BLaER1 (cell line): ENCODE data around the gene COA5.
"Not testable (repeated sequence)": the region's sequence is repeated elsewhere in the genome, so short reads cannot be mapped to it uniquely, and the experiment has no call there.

Experiments used
- H3K27ac ChIP-seq: shearing (Covaris generic); formaldehyde crosslinking; 2 replicates; pipeline ENCODE4 v1.8.1; 2022
- H3K27me3 ChIP-seq: shearing (Covaris generic); formaldehyde crosslinking; 2 replicates; pipeline ENCODE4 v1.8.1; 2022
- H3K36me3 ChIP-seq: shearing (Covaris generic); formaldehyde crosslinking; 2 replicates; pipeline ENCODE4 v1.8.1; 2022
- H3K4me1 ChIP-seq: shearing (Covaris generic); formaldehyde crosslinking; 2 replicates; pipeline ENCODE4 v1.8.1; 2022
- H3K4me2 ChIP-seq: shearing (Covaris generic); formaldehyde crosslinking; 2 replicates; pipeline ENCODE4 v1.8.1; 2022
- H3K4me3 ChIP-seq: shearing (Covaris generic); formaldehyde crosslinking; 2 replicates; pipeline ENCODE4 v1.8.1; 2022
- H3K9ac ChIP-seq: shearing (Covaris generic); formaldehyde crosslinking; 2 replicates; pipeline ENCODE4 v1.8.1; 2022
- H3K9me3 ChIP-seq: shearing (Covaris generic); formaldehyde crosslinking; 2 replicates; pipeline ENCODE4 v1.8.1; 2022
- H4K20me1 ChIP-seq: shearing (Covaris generic); formaldehyde crosslinking; 2 replicates; pipeline ENCODE4 v1.8.1; 2022
- Cebpa-rat ChIP-seq: shearing (Covaris generic); IDR thresholded peaks from 2 replicates; pipeline ENCODE4 v1.8.1; 2022

COA5 gene

DNA sequence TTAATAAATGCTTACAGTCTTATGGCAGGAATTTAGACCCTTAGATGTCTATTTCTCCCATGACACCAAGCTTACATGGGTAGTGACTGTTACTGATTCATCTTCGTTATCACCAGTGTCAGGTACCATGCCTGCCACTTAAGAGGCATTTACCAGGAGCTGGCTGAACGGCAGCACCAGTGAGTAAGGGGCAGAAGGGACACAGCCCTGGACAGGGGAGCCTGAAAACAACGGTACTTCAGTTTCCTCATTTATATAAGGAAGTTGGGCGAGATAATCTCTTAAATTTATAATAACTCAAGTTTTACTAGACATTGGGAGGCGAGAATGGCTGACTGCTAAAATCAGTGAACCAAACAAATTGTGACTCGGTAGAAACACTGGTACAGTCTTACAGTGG is 1.2 kb downstream of the COA5 start:
- peaks cover 45% of the 10 kb centered on the region for H3K36me3 ChIP-seq
- peak overlapping the region; percentile 88 for H3K4me2 ChIP-seq
- peak overlapping the region; percentile 96 for H3K9ac ChIP-seq
- peak overlapping the region; percentile 95 for H3K27ac ChIP-seq
- H3K9me3 ChIP-seq = no peaks in the 10 kb centered on the region
- peak overlapping the region; percentile 96 for H3K4me3 ChIP-seq
- TF ChIP-seq Cebpa-rat = no peak
- H3K27me3 ChIP-seq = no peaks in the 10 kb centered on the region
- H3K4me1 ChIP-seq = peaks cover 45% of the 10 kb centered on the region
- H4K20me1 ChIP-seq = peaks cover 28% of the 10 kb centered on the region; the same call in 1 of the 2 replicates

DNA sequence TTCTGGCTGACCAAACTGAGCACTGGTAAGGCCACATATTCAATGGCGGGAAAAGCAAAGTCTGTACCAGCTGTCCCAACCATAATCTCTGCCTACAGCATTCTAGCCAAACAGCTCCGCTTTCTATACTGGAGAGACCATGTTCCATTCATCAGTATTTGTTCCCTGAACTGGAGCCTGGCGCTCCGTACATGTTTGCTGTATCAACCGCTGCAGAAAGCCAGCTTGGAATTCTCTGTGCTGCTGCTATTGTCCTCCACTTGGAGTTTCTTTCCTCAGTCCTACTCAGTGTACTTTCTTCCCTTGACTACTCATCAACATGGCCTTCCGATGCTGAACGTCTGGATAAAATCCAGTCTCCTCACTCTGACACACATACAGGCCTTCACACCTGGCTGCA is 1.9 kb downstream of the COA5 start:
- H3K4me1 ChIP-seq = peaks cover 45% of the 10 kb centered on the region
- peak overlapping the region; percentile 88 for H3K4me2 ChIP-seq
- H3K27ac ChIP-seq = no peak overlapping the region
- H3K9ac ChIP-seq = no peak overlapping the region
- H3K27me3 ChIP-seq = no peaks in the 10 kb centered on the region
- H4K20me1 ChIP-seq = peaks cover 35% of the 10 kb centered on the region; the same call in 1 of the 2 replicates
- TF ChIP-seq Cebpa-rat = no peak
- H3K4me3 ChIP-seq = no peak overlapping the region
- H3K9me3 ChIP-seq = no peaks in the 10 kb centered on the region
- H3K36me3 ChIP-seq = peaks cover 49% of the 10 kb centered on the region

DNA sequence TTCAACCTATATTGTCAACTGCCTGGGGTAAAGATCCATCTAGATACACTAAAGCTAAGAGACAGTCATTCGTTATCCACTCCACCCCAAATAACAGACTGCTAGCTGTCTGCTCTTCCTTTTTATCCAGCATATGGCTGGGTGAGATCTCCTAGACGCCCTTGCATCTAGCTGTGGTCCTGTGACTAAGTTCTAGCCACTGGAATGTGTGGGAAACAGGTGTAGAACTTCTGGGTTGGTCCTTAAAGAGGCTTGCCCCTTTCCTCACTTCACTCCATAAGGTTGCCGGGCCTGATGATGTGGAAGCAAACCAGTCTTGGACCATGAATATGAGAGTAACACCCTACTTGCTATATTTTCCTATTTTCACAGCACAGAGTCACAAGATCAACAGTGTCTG is 3.2 kb downstream of the COA5 start:
- TF ChIP-seq Cebpa-rat = no peak
- no peak overlapping the region for H3K27ac ChIP-seq
- no peak overlapping the region for H3K4me3 ChIP-seq
- peaks cover 51% of the 10 kb centered on the region for H3K36me3 ChIP-seq
- H3K9me3 ChIP-seq = no peaks in the 10 kb centered on the region
- no peak overlapping the region for H3K9ac ChIP-seq
- peaks cover 31% of the 10 kb centered on the region for H3K4me1 ChIP-seq
- H3K4me2 ChIP-seq = no peak overlapping the region
- H3K27me3 ChIP-seq = no peaks in the 10 kb centered on the region
- H4K20me1 ChIP-seq = peaks cover 37% of the 10 kb centered on the region; the same call in 1 of the 2 replicates

DNA sequence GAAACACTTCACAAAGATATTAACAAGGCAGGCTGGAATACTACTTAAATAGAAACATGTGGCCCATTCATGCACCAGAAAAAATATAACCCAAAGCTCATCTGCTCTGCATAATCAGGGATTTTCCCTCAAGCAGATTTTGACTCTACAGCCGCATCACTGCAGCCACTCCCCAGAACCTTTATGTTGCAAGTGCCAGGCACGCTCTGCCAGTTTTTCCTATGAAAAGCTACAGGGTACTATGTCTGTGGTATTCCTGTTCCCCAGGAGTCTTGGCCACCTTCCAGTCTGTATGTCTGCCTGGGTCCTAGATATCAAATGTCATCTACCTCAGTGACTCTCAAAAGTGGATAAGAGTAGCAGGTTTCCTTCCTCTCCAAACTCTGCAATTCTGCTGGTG is 3.8 kb downstream of the COA5 start:
- no peak overlapping the region for H3K4me2 ChIP-seq
- H3K9me3 ChIP-seq = no peaks in the 10 kb centered on the region
- H3K4me1 ChIP-seq = peaks cover 26% of the 10 kb centered on the region
- H3K27me3 ChIP-seq = no peaks in the 10 kb centered on the region
- peaks cover 37% of the 10 kb centered on the region; the same call in 1 of the 2 replicates for H4K20me1 ChIP-seq
- TF ChIP-seq Cebpa-rat = no peak
- peaks cover 56% of the 10 kb centered on the region for H3K36me3 ChIP-seq
- H3K9ac ChIP-seq = no peak overlapping the region
- H3K27ac ChIP-seq = no peak overlapping the region
- no peak overlapping the region for H3K4me3 ChIP-seq

DNA sequence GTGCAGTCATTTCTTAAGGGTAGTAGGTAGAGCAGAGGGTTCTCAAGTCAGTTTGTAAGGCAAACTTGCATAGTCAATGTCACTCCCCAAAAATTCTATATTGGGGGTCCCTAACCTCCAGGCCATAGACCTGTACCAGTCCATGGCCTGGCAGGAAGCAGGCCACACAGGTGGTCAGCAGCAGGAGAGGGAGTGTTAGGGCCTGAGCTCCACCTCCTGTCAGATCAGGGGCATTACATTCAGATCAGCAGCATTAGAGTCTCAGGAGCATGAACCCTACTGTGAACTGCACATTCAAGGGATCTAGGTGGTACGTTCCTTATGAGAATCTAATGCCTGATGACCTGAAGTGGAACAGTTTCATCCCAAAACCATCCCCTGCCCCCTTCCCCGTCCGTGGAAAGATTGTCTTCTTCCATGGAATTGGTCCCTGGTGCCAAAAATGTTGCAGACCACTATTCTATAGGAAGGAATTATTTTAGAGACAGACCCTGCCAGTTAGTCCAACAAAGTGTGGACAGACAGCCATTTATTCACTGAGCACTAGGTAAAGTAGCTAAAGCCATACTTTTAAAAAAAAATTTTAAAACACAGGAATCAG is 6.7 kb downstream of the COA5 start:
- Histone ChIP-seq H3K4me3 (no peak overlapping the region), H3K27me3 (no peaks in the 10 kb centered on the region), H3K36me3 (peaks cover 75% of the 10 kb centered on the region), H3K9me3 (no peaks in the 10 kb centered on the region), H3K4me2 (no peak overlapping the region), H3K9ac (0 out of 2 replicates have a peak overlapping the region, but pooled peaks have one; percentile 12), H4K20me1 (peaks cover 36% of the 10 kb centered on the region; the same call in 1 of the 2 replicates), H3K4me1 (peaks cover 8% of the 10 kb centered on the region), H3K27ac (no peak overlapping the region)
- no peak for TF ChIP-seq Cebpa-rat

DNA sequence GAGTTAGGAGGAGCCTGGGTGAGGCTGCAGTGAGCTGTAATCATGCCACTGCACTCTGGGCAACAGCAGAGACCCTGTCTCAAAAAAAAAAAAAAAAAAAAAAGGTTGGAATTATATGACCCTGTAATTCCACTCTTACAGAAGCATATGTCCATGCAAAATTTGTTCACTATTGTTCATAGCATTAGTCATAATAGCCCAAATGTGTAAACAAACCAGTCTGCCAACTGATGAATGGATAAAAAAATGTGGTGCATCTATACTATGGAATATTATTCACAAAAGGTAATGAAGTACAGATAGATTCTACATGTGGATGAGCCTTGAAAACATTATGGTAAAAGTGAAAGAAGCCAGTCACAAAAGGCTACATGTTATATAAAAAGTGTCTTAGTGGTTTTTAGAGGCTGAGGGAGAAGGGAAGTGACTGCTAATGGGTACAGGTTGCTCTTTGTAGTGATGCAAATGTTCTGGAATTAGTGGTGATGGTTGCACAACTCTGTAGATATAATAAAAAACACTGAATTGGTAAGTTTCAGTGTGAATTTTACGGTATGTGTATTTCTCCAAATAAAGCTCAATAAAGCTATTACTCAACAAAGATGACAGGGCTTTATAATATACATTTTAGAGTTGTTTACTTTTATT is 9.4 kb downstream of the COA5 start:
- H4K20me1 ChIP-seq = peaks cover 15% of the 10 kb centered on the region; the same call in 1 of the 2 replicates
- no peak overlapping the region for H3K27ac ChIP-seq
- H3K9me3 ChIP-seq = peaks cover 4% of the 10 kb centered on the region
- no peaks in the 10 kb centered on the region for H3K4me1 ChIP-seq
- H3K4me2 ChIP-seq = no peak overlapping the region
- no peak overlapping the region for H3K4me3 ChIP-seq
- H3K9ac ChIP-seq = no peak overlapping the region
- no peak for TF ChIP-seq Cebpa-rat
- H3K36me3 ChIP-seq = peaks cover 66% of the 10 kb centered on the region
- no peaks in the 10 kb centered on the region for H3K27me3 ChIP-seq

DNA sequence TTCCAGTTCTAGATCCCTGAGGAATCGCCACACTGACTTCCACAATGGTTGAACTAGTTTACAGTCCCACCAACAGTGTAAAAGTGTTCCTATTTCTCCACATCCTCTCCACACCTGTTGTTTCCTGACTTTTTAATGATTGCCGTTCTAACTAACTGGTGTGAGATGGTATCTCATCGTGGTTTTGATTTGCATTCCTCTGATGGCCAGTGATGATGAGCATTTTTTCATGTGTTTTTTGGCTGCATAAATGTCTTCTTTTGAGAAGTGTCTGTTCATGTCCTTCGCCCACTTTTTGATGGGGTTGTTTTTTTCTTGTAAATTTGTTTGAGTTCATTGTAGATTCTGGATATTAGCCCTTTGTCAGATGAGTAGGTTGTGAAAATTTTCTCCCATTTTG is 13.6 kb downstream of the COA5 start:
- H3K4me2 ChIP-seq, H4K20me1 ChIP-seq, H3K4me3 ChIP-seq, H3K4me1 ChIP-seq, H3K9me3 ChIP-seq, H3K27ac ChIP-seq, H3K27me3 ChIP-seq, H3K9ac ChIP-seq: not testable (repeated sequence)
- peaks cover 53% of the 10 kb centered on the region for H3K36me3 ChIP-seq

DNA sequence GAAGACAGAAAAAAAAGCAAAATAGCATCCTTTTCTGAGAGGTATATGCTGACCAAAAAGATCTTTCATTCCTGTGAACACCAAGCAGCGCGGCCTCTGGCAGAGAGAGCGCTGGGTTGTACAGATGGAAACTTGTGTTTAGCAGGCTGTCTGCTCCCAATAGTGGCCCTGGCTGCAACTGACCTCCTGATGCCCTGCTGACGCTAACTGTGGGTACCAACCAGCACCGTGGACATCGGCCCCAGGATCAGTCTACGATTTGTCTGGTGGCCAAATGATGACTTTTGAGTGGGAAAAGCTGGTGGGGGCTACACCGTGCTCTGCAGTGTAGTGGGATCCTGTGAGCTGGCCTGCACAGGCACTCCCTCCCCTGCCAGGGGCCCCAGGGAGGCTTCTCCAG is 15.7 kb downstream of the COA5 start:
- Histone ChIP-seq H3K36me3 (peaks cover 37% of the 10 kb centered on the region), H3K9ac (no peak overlapping the region), H3K27me3 (no peaks in the 10 kb centered on the region), H3K27ac (no peak overlapping the region), H3K4me1 (no peaks in the 10 kb centered on the region), H3K9me3 (peaks cover 5% of the 10 kb centered on the region), H4K20me1 (no peaks in the 10 kb centered on the region), H3K4me2 (no peak overlapping the region), H3K4me3 (no peak overlapping the region)
- no peak for TF ChIP-seq Cebpa-rat

DNA sequence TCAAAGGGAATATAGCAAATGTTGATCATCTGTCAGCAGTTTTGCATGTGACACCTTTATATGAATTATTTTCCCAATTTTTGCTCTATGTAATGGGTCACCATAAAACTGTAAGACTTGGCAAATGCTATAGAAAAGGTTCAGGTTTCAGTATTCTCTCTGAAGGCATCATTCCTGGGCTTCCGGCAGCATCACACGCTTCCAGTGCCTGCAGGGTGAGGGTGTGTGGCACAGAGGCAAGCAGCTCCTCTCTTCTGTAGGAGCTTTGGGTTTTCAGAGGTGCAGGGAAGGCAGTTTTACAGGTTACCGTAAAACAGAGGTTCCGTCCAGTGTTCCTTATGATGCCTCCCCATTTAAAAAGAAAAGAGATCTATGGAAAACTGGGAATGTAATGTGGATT is 18.8 kb downstream of the COA5 start:
- Histone ChIP-seq H4K20me1 (no peaks in the 10 kb centered on the region), H3K27ac (no peak overlapping the region), H3K4me2 (no peak overlapping the region), H3K36me3 (peaks cover 42% of the 10 kb centered on the region), H3K4me3 (no peak overlapping the region), H3K4me1 (no peaks in the 10 kb centered on the region), H3K9me3 (peaks cover 5% of the 10 kb centered on the region), H3K27me3 (no peaks in the 10 kb centered on the region), H3K9ac (no peak overlapping the region)
- TF ChIP-seq Cebpa-rat = no peak

DNA sequence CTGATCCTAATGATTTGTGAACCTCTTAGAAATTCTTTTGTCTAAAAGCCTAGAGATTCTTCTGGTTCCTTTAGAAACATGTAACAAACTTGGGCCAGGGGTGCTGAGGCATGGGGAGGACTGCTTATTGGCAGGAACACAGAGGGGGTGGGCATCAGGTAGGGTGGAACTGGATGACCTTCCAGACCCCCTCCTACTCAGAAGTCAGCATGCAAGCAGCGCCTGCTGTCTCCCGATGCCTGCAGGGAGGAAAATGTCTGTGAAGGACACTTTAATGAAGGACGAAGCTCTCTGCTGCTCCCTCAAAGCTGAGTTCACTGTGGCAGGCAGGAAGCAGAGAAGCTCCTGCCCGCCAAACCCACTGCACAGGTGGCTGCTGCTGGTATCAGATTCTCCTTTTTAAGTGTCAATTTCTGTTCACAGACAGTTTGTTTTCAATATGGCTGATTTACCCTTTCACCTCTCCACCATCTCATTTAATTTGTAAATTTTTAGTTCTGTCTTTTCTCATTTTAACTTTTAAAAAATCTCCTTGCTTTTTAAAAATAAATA is 19.4 kb downstream of the COA5 start:
- no peak overlapping the region for H3K9ac ChIP-seq
- no peak overlapping the region for H3K4me2 ChIP-seq
- no peak overlapping the region for H3K4me3 ChIP-seq
- no peaks in the 10 kb centered on the region for H3K27me3 ChIP-seq
- TF ChIP-seq Cebpa-rat = no peak
- H3K4me1 ChIP-seq = no peaks in the 10 kb centered on the region
- H3K9me3 ChIP-seq = peaks cover 2% of the 10 kb centered on the region
- H4K20me1 ChIP-seq = no peaks in the 10 kb centered on the region
- H3K27ac ChIP-seq = no peak overlapping the region
- peaks cover 45% of the 10 kb centered on the region for H3K36me3 ChIP-seq
